Central memory CD8-positive, alpha-beta T cell (primary cell): ENCODE results near the gene FAM3B.
"Not testable (repeated sequence)": the region's sequence is repeated elsewhere in the genome, so short reads cannot be mapped to it uniquely, and the experiment has no call there.

ENCODE experiments used
- ATAC-seq: fragments of 150-1000 bp; cut with Tn5 transposase; replicated peaks from 2 replicates; pipeline ENCODE4 v1.10.0; 2022; ENCODE audit warnings: mild to moderate bottlenecking, moderate FRiP score, moderate number of reproducible peaks; ENCODE audit not compliant: poor library complexity, severe bottlenecking; ENCODE audit errors: extremely low read depth
- DNase-seq, 2 donors: peaks; one replicate each; pipeline ENCODE4 v3.0.0; 2021; ENCODE audit warnings: low spot score in 2 of 2
- H3K27ac Mint-ChIP-seq: one replicate; pipeline ENCODE4 v1.8.0; 2022; ENCODE audit warnings: low read depth, mild to moderate bottlenecking, moderate library complexity, mixed read lengths
- H3K27me3 Mint-ChIP-seq: one replicate; pipeline ENCODE4 v1.8.0; 2022; ENCODE audit warnings: mixed read lengths
- H3K36me3 Mint-ChIP-seq: one replicate; pipeline ENCODE4 v1.8.0; 2022; ENCODE audit warnings: mild to moderate bottlenecking, moderate library complexity, mixed read lengths; ENCODE audit not compliant: insufficient read depth
- H3K4me1 Mint-ChIP-seq: one replicate; pipeline ENCODE4 v1.8.0; 2022; ENCODE audit warnings: mixed read lengths
- H3K4me3 Mint-ChIP-seq: one replicate; pipeline ENCODE4 v1.8.0; 2022; ENCODE audit warnings: mild to moderate bottlenecking, moderate library complexity, mixed read lengths
- H3K9me3 Mint-ChIP-seq: one replicate; pipeline ENCODE4 v1.8.0; 2022; ENCODE audit warnings: mixed read lengths

Gene FAM3B

GRCh38 chr21:41295721-41296254, 20.8 kb upstream of the FAM3B start:
- no peak overlapping the region for H3K27ac Mint-ChIP-seq
- H3K27me3 Mint-ChIP-seq: peaks cover 76% of the 10 kb centered on the region
- no peaks in the 10 kb centered on the region for H3K9me3 Mint-ChIP-seq
- peaks cover 6% of the 10 kb centered on the region for H3K4me1 Mint-ChIP-seq
- no peaks in the 10 kb centered on the region for H3K36me3 Mint-ChIP-seq
- ATAC-seq: no peak
- DNase-seq: no peak
- no peak overlapping the region for H3K4me3 Mint-ChIP-seq

GRCh38 chr21:41302976-41303375, 13.6 kb upstream of the FAM3B start:
- no peaks in the 10 kb centered on the region for H3K36me3 Mint-ChIP-seq
- peaks cover 5% of the 10 kb centered on the region for H3K9me3 Mint-ChIP-seq
- no peak overlapping the region for H3K27ac Mint-ChIP-seq
- H3K4me1 Mint-ChIP-seq: no peaks in the 10 kb centered on the region
- ATAC-seq: no peak
- peaks cover 29% of the 10 kb centered on the region for H3K27me3 Mint-ChIP-seq
- H3K4me3 Mint-ChIP-seq: no peak overlapping the region
- no peak for DNase-seq

- ATAC-seq: no peak
- no peak for DNase-seq
- Mint-ChIP-seq H3K36me3 (no peaks in the 10 kb centered on the region), H3K27me3 (peaks cover 17% of the 10 kb centered on the region), H3K9me3 (peaks cover 5% of the 10 kb centered on the region), H3K4me1 (no peaks in the 10 kb centered on the region), H3K4me3 (no peak overlapping the region), H3K27ac (no peak overlapping the region)
These were observed 12.4 kb upstream of the FAM3B start for GRCh38 chr21:41304068-41304720.

GRCh38 chr21:41307219-41307618, 9.4 kb upstream of the FAM3B start:
- peaks cover 36% of the 10 kb centered on the region for H3K27me3 Mint-ChIP-seq
- no peak overlapping the region for H3K4me3 Mint-ChIP-seq
- DNase-seq (no peak), ATAC-seq (no peak)
- H3K36me3 Mint-ChIP-seq: no peaks in the 10 kb centered on the region
- H3K4me1 Mint-ChIP-seq: no peaks in the 10 kb centered on the region
- H3K9me3 Mint-ChIP-seq: peaks cover 5% of the 10 kb centered on the region
- H3K27ac Mint-ChIP-seq: no peak overlapping the region

- H3K4me3 Mint-ChIP-seq, DNase-seq, H3K4me1 Mint-ChIP-seq, H3K9me3 Mint-ChIP-seq, ATAC-seq, H3K27ac Mint-ChIP-seq, H3K36me3 Mint-ChIP-seq: not testable (repeated sequence)
- peaks cover 61% of the 10 kb centered on the region for H3K27me3 Mint-ChIP-seq
These were observed 3.1 kb upstream of the FAM3B start for GRCh38 chr21:41313285-41314164.

- DNase-seq (no peak), ATAC-seq (no peak)
- Mint-ChIP-seq H3K36me3 (no peaks in the 10 kb centered on the region), H3K9me3 (no peaks in the 10 kb centered on the region), H3K4me1 (no peaks in the 10 kb centered on the region), H3K4me3 (no peak overlapping the region), H3K27me3 (peaks cover 63% of the 10 kb centered on the region), H3K27ac (no peak overlapping the region)
These were observed 875 bp upstream of the FAM3B start for GRCh38 chr21:41315726-41316125.

- no peaks in the 10 kb centered on the region for H3K4me1 Mint-ChIP-seq
- no peak overlapping the region for H3K4me3 Mint-ChIP-seq
- peaks cover 68% of the 10 kb centered on the region for H3K27me3 Mint-ChIP-seq
- H3K27ac Mint-ChIP-seq: no peak overlapping the region
- DNase-seq (no peak), ATAC-seq (no peak)
- H3K36me3 Mint-ChIP-seq: no peaks in the 10 kb centered on the region
- no peaks in the 10 kb centered on the region for H3K9me3 Mint-ChIP-seq
These were observed 427 bp downstream of the FAM3B start for GRCh38 chr21:41317063-41317392.

GRCh38 chr21:41317458-41317857, 857 bp downstream of the FAM3B start:
- Mint-ChIP-seq H3K36me3 (no peaks in the 10 kb centered on the region), H3K27me3 (peaks cover 68% of the 10 kb centered on the region), H3K9me3 (no peaks in the 10 kb centered on the region), H3K4me3 (no peak overlapping the region), H3K4me1 (no peaks in the 10 kb centered on the region), H3K27ac (no peak overlapping the region)
- DNase-seq: no peak
- no peak for ATAC-seq

- peaks cover 68% of the 10 kb centered on the region for H3K27me3 Mint-ChIP-seq
- ATAC-seq (no peak), DNase-seq (no peak)
- no peaks in the 10 kb centered on the region for H3K36me3 Mint-ChIP-seq
- no peak overlapping the region for H3K27ac Mint-ChIP-seq
- no peak overlapping the region for H3K4me3 Mint-ChIP-seq
- no peaks in the 10 kb centered on the region for H3K4me1 Mint-ChIP-seq
- no peaks in the 10 kb centered on the region for H3K9me3 Mint-ChIP-seq
These were observed 1.6 kb downstream of the FAM3B start for GRCh38 chr21:41318218-41318617.

- no peaks in the 10 kb centered on the region for H3K36me3 Mint-ChIP-seq
- ATAC-seq (no peak), DNase-seq (no peak)
- peaks cover 65% of the 10 kb centered on the region for H3K27me3 Mint-ChIP-seq
- H3K9me3 Mint-ChIP-seq: no peaks in the 10 kb centered on the region
- no peak overlapping the region for H3K27ac Mint-ChIP-seq
- no peak overlapping the region for H3K4me3 Mint-ChIP-seq
- H3K4me1 Mint-ChIP-seq: no peaks in the 10 kb centered on the region
These were observed 2.7 kb downstream of the FAM3B start for GRCh38 chr21:41319273-41319672.

- Mint-ChIP-seq H3K27me3 (peaks cover 44% of the 10 kb centered on the region), H3K4me3 (no peak overlapping the region), H3K4me1 (no peaks in the 10 kb centered on the region), H3K9me3 (no peaks in the 10 kb centered on the region), H3K27ac (no peak overlapping the region), H3K36me3 (no peaks in the 10 kb centered on the region)
- DNase-seq (no peak), ATAC-seq (no peak)
These were observed 4.8 kb downstream of the FAM3B start for GRCh38 chr21:41321211-41321907.

GRCh38 chr21:41321908-41322495, 5.4 kb downstream of the FAM3B start:
- Mint-ChIP-seq H3K27ac (no peak overlapping the region), H3K4me3 (no peak overlapping the region), H3K4me1 (no peaks in the 10 kb centered on the region), H3K36me3 (no peaks in the 10 kb centered on the region), H3K9me3 (no peaks in the 10 kb centered on the region), H3K27me3 (peaks cover 43% of the 10 kb centered on the region)
- no peak for ATAC-seq
- no peak for DNase-seq
